NCI-H82 treated with DMSO at 0.1 percent for 48 hours (cell line): ENCODE results near the gene CD1D.

ENCODE experiments used
- DNase-seq: peaks from one replicate; lab custom pipeline; 2025; ENCODE audit not compliant: unreplicated experiment; lab: John Stamatoyannopoulos, UW

CD1D gene

GRCh38 chr1:158180741-158181576, at the start of gene CD1D:
TSS of gene CD1D (plus strand) at chr1:158180895. CDS start at chr1:158181102, 207 bp downstream.
- DNase-seq, result no peak

DNA sequence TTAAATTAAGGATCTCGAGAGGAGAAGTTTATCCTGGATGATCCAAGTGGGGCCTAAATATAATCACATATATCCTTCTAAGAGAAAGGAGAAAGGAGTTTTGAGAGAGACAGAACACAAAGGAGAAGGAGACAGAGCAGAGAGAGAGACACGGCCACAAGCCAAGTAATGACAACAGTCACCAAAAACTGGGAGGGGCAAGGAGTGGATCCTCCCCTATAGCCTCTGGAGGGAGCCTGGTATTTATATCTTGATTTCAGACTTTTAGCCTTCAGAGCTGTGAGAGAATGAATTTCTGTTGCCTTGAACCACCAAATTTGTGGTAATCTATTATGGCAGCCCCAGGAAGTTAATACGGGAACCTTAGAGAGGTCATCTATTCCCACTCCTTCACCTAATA, 49.5 kb upstream of the CD1D start:
- no peak for DNase-seq

GRCh38 chr1:158140764-158141192, 39.9 kb upstream of the CD1D start:
- no peak for DNase-seq

DNA sequence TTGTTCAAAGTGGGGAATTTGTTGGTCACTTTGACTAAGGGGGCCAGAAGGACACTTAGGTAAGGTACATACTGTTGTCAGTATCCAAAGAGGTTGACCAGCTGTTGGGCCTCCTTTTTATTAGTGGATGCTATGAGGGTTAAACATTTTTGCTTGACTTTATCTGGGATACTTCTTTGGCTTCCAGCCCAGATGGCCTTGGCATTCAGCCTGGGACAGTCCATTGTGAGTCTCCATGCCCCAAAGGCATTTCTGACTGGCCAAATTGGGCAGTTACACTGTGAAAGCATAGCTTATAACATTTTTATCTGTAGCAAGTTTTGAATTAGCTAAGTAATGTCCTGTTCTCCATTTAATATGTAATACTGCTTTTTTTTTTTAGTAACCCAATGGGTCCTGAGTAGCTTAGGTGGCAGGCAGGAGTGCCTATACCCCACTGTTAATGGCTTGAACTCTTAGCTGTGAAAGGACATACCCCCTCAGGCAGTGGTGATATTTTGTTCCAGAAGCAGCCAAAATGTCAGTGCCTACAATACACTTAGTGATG, 35.4 kb upstream of the CD1D start:
- no peak for DNase-seq

DNA sequence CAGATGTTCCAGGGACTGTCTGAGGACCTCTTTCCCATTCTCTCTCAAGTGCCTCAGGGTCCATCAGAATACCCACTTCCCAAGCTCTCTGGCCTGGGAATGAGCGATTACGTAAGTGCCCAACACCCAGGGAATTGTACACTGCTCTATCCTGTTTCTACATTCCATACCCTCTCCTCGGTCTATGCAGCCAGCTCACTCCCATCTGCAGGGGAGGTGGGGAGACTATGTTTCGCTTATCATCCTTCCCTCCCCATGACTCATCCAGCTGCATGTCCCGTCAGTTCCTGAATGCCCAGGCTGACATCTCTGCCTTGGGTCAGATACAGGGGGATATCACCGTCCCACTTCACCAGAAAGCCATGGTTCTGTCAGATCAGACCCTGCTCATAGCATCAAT, 34.5 kb upstream of the CD1D start:
- no peak for DNase-seq

GRCh38 chr1:158146739-158147138, 34.0 kb upstream of the CD1D start:
- DNase-seq, result no peak

DNA sequence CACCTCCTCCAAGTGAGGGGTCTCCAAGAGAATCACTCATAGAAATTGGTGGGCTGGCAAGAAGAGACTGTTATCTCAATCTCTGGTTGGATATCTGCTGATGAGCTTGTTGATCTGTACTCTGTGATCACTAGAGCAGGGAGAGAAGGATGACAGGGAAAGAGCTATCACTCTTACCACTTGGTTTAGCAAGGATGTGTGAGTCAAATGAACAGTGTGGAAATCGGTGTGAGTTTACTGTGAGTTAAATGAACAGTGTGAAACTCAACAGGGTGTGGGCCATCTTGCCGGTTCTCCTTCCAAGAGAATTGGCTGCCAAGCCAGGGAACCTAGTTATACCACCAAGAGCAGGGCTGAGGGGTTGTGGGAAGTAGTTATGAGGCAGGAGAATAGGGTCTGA, 33.3 kb upstream of the CD1D start:
- DNase-seq, result no peak

GRCh38 chr1:158147869-158148268, 32.8 kb upstream of the CD1D start:
- DNase-seq, result no peak

- DNase-seq, result no peak
Measured at GRCh38 chr1:158148468-158148867, 32.2 kb upstream of the CD1D start.

DNA sequence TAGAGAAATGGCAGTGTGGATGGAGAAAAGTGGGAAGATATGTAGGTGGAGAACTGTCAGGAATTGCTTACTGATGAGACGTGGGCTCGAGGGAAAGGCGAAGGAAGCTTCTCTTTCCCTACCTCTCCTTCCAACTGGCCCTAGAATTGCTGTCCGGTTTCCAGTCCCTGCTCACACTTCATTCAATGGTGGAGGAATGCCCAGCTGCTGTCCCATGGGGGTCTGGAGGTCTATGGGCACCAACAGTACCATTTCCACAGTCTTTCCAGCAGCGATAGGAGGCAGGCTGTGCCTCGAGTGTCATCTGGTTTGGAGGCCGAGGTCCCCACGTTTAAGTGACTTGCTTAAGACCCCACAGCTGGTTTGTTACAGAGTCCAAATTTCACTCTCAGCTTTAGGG, 31.5 kb upstream of the CD1D start:
- DNase-seq, result no peak

GRCh38 chr1:158149577-158150269, 31.0 kb upstream of the CD1D start:
- peak; percentile 95 for DNase-seq

- DNase-seq, result no peak
Measured at GRCh38 chr1:158150523-158150922, 30.2 kb upstream of the CD1D start.

GRCh38 chr1:158153179-158153578, 27.5 kb upstream of the CD1D start:
- no peak for DNase-seq

DNA sequence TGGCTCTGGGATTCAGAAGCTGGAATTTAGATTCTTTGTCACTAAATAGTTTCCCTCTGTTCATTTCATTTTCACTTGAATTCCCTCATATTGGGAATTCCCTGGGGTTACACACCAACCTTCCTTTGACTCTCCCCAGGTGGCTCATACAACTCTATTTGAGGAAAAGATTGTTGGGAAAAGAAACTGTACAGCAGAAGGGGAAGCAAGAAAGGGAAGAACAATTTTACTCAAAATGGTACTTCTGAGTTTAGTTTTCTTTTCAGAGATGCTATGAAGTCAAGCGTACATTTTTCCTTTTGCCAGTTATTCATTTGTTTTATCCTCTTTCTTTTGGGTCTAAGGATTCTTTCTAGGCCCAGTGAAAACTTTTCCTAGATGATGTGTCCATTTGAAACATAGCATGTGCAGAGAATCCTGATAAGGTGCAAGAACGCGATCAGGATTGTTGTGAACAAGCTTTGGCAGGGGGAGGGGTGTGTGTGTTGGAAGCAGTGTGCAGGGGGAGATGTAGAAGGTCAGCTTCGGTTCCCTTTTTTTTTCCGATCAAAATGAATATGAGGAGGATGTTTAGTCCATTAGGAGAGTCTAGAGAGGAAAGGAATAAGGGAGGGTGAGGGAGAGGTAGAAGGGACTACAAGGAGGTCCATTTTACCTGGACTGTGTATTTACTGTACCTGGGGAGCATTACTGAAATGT, 26.8 kb upstream of the CD1D start:
- DNase-seq, result no peak

- DNase-seq, result no peak
Measured at GRCh38 chr1:158154501-158154900, 26.2 kb upstream of the CD1D start.

- no peak for DNase-seq
Measured at GRCh38 chr1:158155673-158156072, 25.0 kb upstream of the CD1D start.

DNA sequence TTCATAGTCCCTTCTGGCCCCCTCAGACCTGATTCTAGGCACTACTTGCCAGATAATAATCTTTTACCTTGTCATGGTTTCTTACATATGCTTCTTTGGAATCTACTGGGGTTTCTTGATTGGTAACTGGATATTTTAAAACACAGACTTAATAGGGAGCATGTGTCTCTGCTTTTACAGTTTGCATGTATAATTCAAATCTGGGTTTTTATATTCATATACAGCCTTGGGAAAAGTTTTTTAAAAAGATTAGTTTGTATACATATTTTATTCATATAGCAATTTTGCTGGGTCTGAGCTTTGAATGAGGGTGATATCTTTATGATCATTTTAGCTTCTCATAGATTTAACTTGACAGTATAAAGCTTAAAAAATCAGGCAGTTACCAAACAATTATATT, 21.1 kb upstream of the CD1D start:
- no peak for DNase-seq

DNA sequence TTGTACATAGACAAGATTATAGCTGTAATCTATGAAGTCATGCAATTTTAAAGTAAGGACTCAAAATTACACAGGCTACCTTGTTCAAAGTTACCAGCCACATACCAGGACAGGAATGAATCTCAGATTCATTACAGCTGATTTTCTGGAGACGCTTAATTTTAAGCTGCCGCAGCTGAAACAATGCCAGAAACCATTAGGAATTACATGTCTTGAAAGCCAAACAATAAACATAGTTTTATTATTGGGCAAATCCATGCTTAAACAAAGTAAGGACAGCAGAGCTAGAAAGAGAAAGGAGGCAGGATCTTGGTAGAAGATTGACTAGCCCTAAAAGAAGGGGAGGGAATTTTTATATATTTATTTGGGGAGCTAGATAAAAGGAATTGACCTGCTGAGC, 19.2 kb upstream of the CD1D start:
- DNase-seq, result no peak

DNA sequence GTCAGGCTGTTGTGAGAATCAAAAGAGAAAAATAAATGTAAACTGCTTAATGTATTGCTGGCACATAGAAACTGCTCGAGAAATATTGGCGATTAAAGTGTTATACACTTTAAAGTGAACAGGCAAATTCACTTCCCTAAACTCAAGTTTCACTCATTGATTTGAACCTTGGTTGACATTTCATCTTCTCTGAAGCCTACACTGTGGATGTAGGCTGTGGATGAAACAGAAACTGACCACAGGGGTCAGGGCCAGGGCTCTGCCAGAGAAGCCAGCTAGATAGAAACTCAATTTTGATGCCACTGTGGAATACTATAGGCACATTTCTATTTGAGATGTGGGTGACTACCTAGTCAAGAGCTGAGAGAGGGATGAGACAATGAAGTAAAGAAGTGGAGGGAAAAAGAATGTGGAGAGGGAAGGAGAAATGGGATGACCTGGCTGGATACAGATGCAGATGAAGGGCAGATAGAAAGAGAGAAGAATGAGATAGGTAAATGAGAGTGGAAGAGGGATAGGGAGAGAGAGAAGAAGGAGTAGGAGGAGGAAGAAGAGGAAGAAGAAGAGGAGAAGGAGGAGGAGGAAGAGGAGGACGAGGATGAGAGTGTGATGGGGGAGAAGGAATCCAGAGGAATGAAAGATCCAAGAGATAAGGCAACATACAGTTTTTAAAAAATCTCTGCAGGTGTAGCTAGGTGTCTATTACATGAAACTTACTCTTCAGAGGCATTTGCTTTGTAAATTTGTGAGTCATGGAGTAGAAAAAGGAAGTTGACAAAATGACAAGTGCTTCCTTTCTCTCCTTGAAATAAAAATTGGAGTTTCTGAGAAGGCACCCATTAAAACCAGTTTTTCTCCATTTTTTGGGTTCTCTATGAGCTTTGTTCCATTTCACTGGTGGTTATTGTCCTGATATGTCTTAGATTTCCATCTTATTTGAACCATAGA, 17.4 kb upstream of the CD1D start:
- DNase-seq, result no peak

DNA sequence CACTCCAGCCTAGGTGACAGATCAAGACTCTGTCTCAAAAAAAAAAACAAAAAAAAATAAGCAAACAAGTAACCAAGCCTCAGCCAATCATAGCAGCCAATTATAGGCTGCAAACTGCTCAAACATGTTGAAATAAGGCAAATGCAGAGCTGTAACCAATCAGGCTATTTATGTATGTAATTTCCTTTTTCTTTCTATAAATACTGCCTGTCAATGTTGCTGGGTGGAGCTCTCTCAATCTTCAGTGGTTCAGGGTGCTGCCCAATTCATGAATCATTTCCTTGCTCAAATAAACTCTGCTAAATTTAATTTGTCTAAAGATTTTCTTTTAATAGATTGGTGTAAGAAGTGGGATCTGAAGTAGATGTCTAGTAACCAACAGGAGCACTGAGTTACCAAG, 11.6 kb upstream of the CD1D start:
- no peak for DNase-seq
